Loucy (cell line): ENCODE results near the gene DEFB132.

Experiments
- H2AFZ ChIP-seq: fragments of 200-600 bp; sonication (generic); 2 replicates; pipeline ENCODE4 v1.6.0; 2016; ENCODE audit warnings: antibody characterized with exemption, mild to moderate bottlenecking, low read length, moderate library complexity
- H3F3A ChIP-seq: fragments of 200-600 bp; 2 replicates; pipeline ENCODE4 v1.6.0; 2016; ENCODE audit warnings: antibody characterized with exemption, low read depth, mild to moderate bottlenecking
- H3K27me3 ChIP-seq: fragments of 200-600 bp; sonication (generic); 2 replicates; pipeline ENCODE4 v1.6.1; 2014; ENCODE audit warnings: low read length, mild to moderate bottlenecking; ENCODE audit not compliant: insufficient read depth, poor library complexity, severe bottlenecking
- H3K36me3 ChIP-seq: fragments of 200-600 bp; sonication (generic); 2 replicates; pipeline ENCODE4 v1.6.1; 2016; ENCODE audit warnings: low read length; ENCODE audit not compliant: insufficient read depth
- H3K4me1 ChIP-seq: fragments of 200-600 bp; sonication (generic); 2 replicates; pipeline ENCODE4 v1.5.1; 2014; ENCODE audit warnings: low read length, mild to moderate bottlenecking; ENCODE audit not compliant: insufficient read depth, poor library complexity, severe bottlenecking
- H3K4me2 ChIP-seq: fragments of 200-600 bp; sonication (generic); 2 replicates; pipeline ENCODE4 v1.6.0; 2014; ENCODE audit warnings: antibody characterized with exemption, low read length, low read depth, mild to moderate bottlenecking; ENCODE audit not compliant: poor library complexity, severe bottlenecking
- H3K4me3 ChIP-seq: fragments of 200-600 bp; sonication (generic); 2 replicates; pipeline ENCODE4 v1.5.1; 2014; ENCODE audit warnings: low read length, mild to moderate bottlenecking, mixed read lengths; ENCODE audit not compliant: poor library complexity, severe bottlenecking
- H3K79me2 ChIP-seq: fragments of 200-600 bp; sonication (generic); 2 replicates; pipeline ENCODE4 v1.6.1; 2014; ENCODE audit warnings: low read length; ENCODE audit not compliant: insufficient read depth
- H3K9ac ChIP-seq: fragments of 200-600 bp; sonication (generic); 2 replicates; pipeline ENCODE4 v1.6.0; 2014; ENCODE audit warnings: mild to moderate bottlenecking, low read depth, low read length, moderate library complexity; ENCODE audit not compliant: poor library complexity, severe bottlenecking
- H3K9me2 ChIP-seq: fragments of 200-600 bp; sonication (generic); replicated peaks from 2 replicates; pipeline ENCODE4 v1.6.1; 2016; ENCODE audit warnings: low read depth, low read length, mixed read lengths
- H3K9me3 ChIP-seq: fragments of 200-600 bp; sonication (generic); 2 replicates; pipeline ENCODE4 v1.6.1; 2014; ENCODE audit warnings: mild to moderate bottlenecking, antibody characterized with exemption, low read length, low read depth; ENCODE audit not compliant: insufficient read depth
- H4K20me1 ChIP-seq: fragments of 200-600 bp; sonication (generic); 2 replicates; pipeline ENCODE4 v1.6.0; 2014; ENCODE audit warnings: antibody characterized with exemption, low read length, mild to moderate bottlenecking; ENCODE audit not compliant: insufficient read depth, poor library complexity, severe bottlenecking
- CTCF ChIP-seq: fragments of 200-600 bp; sonication (generic); conservative IDR thresholded peaks from 2 replicates; pipeline ENCODE4 v1.5.1; 2014; ENCODE audit warnings: mild to moderate bottlenecking, antibody characterized with exemption, low read length
- EZH2phosphoT487 ChIP-seq: fragments of 200-600 bp; IDR thresholded peaks from 2 replicates; pipeline ENCODE4 v1.6.1; 2018; ENCODE audit warnings: antibody characterized with exemption, mild to moderate bottlenecking, moderate library complexity, borderline replicate concordance

The DEFB132 gene

GRCh38 chr20:237489-237888 lies 20.0 kb upstream of the DEFB132 start:
- Histone ChIP-seq H2AFZ (no peak overlapping the region), H3K9me2 (no peaks in the 10 kb centered on the region), H3K9ac (no peak overlapping the region), H3F3A (no peaks in the 10 kb centered on the region), H3K9me3 (no peaks in the 10 kb centered on the region), H3K79me2 (no peaks in the 10 kb centered on the region), H3K4me2 (peak overlapping the region; percentile 9), H3K36me3 (no peaks in the 10 kb centered on the region), H3K27me3 (no peaks in the 10 kb centered on the region), H4K20me1 (no peaks in the 10 kb centered on the region), H3K4me3 (peak overlapping the region; percentile 2), H3K4me1 (peaks cover 22% of the 10 kb centered on the region)
- no peak for TF ChIP-seq CTCF
- no peak for TF ChIP-seq EZH2phosphoT487

- no peaks in the 10 kb centered on the region for H4K20me1 ChIP-seq
- no peaks in the 10 kb centered on the region for H3K79me2 ChIP-seq
- H3K4me1 ChIP-seq = peaks cover 22% of the 10 kb centered on the region
- H3K4me2 ChIP-seq = peak overlapping the region; percentile 9
- no peak overlapping the region for H3K9ac ChIP-seq
- no peaks in the 10 kb centered on the region for H3K27me3 ChIP-seq
- H3K4me3 ChIP-seq = peak overlapping the region; percentile 2
- TF ChIP-seq EZH2phosphoT487 = no peak
- TF ChIP-seq CTCF = no peak
- H3K36me3 ChIP-seq = no peaks in the 10 kb centered on the region
- H3F3A ChIP-seq = no peaks in the 10 kb centered on the region
- no peaks in the 10 kb centered on the region for H3K9me2 ChIP-seq
- no peak overlapping the region for H2AFZ ChIP-seq
- no peaks in the 10 kb centered on the region for H3K9me3 ChIP-seq
Measured at GRCh38 chr20:237929-238328, 19.6 kb upstream of the DEFB132 start.

GRCh38 chr20:242905-243304 lies 14.6 kb upstream of the DEFB132 start:
- H2AFZ ChIP-seq = no peak overlapping the region
- H3K4me1 ChIP-seq = peaks cover 5% of the 10 kb centered on the region
- no peaks in the 10 kb centered on the region for H3F3A ChIP-seq
- H3K4me3 ChIP-seq = no peak overlapping the region
- H3K27me3 ChIP-seq = no peaks in the 10 kb centered on the region
- no peak overlapping the region for H3K4me2 ChIP-seq
- H3K36me3 ChIP-seq = no peaks in the 10 kb centered on the region
- H4K20me1 ChIP-seq = no peaks in the 10 kb centered on the region
- no peaks in the 10 kb centered on the region for H3K9me2 ChIP-seq
- H3K9me3 ChIP-seq = no peaks in the 10 kb centered on the region
- H3K79me2 ChIP-seq = no peaks in the 10 kb centered on the region
- H3K9ac ChIP-seq = no peak overlapping the region
- TF ChIP-seq EZH2phosphoT487 (no peak), CTCF (no peak)
